NOMO-1 treated with DMSO at 0.1 percent for 48 hours (cell line): ENCODE data around the gene BMP5.

Experiments used
- DNase-seq: peaks from one replicate; lab custom pipeline; 2025; ENCODE audit not compliant: unreplicated experiment; lab: John Stamatoyannopoulos, UW

Gene BMP5

GRCh38 chr6:55818482-55818881 is 56.9 kb downstream of the BMP5 start:
- no peak for DNase-seq

- peak; percentile 1 for DNase-seq
These were observed 62.9 kb downstream of the BMP5 start for GRCh38 chr6:55812509-55812908.

GRCh38 chr6:55811074-55811473 is 64.3 kb downstream of the BMP5 start:
- no peak for DNase-seq

- DNase-seq: no peak
These were observed 73.1 kb downstream of the BMP5 start for GRCh38 chr6:55802259-55802658.

- DNase-seq: no peak
These were observed 76.8 kb downstream of the BMP5 start for GRCh38 chr6:55798571-55798970.

GRCh38 chr6:55794136-55794812 is 81.1 kb downstream of the BMP5 start:
- no peak for DNase-seq

GRCh38 chr6:55785273-55785672 is 90.1 kb downstream of the BMP5 start:
- DNase-seq: no peak

GRCh38 chr6:55782275-55782674 is 93.1 kb downstream of the BMP5 start:
- DNase-seq: no peak

GRCh38 chr6:55778705-55779104 is 96.7 kb downstream of the BMP5 start:
- no peak for DNase-seq

GRCh38 chr6:55777469-55777868 is 97.9 kb downstream of the BMP5 start:
- no peak for DNase-seq

GRCh38 chr6:55776113-55776512 is 99.3 kb downstream of the BMP5 start:
- DNase-seq: no peak

GRCh38 chr6:55775029-55775318 is 100.4 kb downstream of the BMP5 start:
- no peak for DNase-seq

GRCh38 chr6:55774286-55775028 is 100.9 kb downstream of the BMP5 start:
- no peak for DNase-seq

- no peak for DNase-seq
These were observed 101.7 kb downstream of the BMP5 start for GRCh38 chr6:55773620-55774216.

GRCh38 chr6:55772730-55773129 is 102.7 kb downstream of the BMP5 start:
- DNase-seq: no peak

GRCh38 chr6:55759536-55759935 is 115.9 kb downstream of the BMP5 start:
- DNase-seq: no peak

- DNase-seq: no peak
These were observed 117.0 kb downstream of the BMP5 start for GRCh38 chr6:55758156-55758937.

- no peak for DNase-seq
These were observed 118.8 kb downstream of the BMP5 start for GRCh38 chr6:55756531-55757031.

GRCh38 chr6:55748880-55749279 is 126.5 kb downstream of the BMP5 start:
- no peak for DNase-seq

GRCh38 chr6:55746473-55746872 is 128.9 kb downstream of the BMP5 start:
- DNase-seq: no peak

- no peak for DNase-seq
These were observed 141.1 kb downstream of the BMP5 start for GRCh38 chr6:55734256-55734655.

GRCh38 chr6:55729665-55730064 is 145.7 kb downstream of the BMP5 start:
- no peak for DNase-seq
